Mucosa of gallbladder (tissue), 1 donor: Measurements from ENCODE around the gene PTAFR. TPM values are rescaled to one million over a fixed set of nuclear protein-coding genes. Genes with fewer than 3 reads are reported as not detected.
A peak's percentile ranks its signal among the peaks of the same experiment; 100 is the strongest.

Experiments used
- DNase-seq: peaks from one replicate; pipeline ENCODE4 v3.0.0-alpha.2; 2020; ENCODE audit warnings: low spot score
- total RNA-seq: library from RNA; stranded (reverse); gene quantifications from one replicate; pipeline ENCODE4 v1.2.1, GENCODE V29; 2021
- donor health status: DM: no; HTN: no; CAD: no.

The PTAFR gene
- total RNA-seq, result 9.8 TPM

- DNase-seq, result no peak
Observed at GRCh38 chr1:28176492-28177470, at the start of gene PTAFR. Gene PTAFR, minus strand, starts transcription at chr1:28176690. Its CDS starts 25,669 bp downstream, at chr1:28151021.

GRCh38 chr1:28213315-28213714 lies 36.8 kb upstream of the PTAFR start:
- no peak for DNase-seq

GRCh38 chr1:28209700-28210099 lies 33.2 kb upstream of the PTAFR start:
- DNase-seq, result no peak

- peak; percentile 69 for DNase-seq
Observed at GRCh38 chr1:28208818-28209441, 32.4 kb upstream of the PTAFR start.

- DNase-seq, result no peak
Observed at GRCh38 chr1:28205243-28205642, 28.8 kb upstream of the PTAFR start.

DNA sequence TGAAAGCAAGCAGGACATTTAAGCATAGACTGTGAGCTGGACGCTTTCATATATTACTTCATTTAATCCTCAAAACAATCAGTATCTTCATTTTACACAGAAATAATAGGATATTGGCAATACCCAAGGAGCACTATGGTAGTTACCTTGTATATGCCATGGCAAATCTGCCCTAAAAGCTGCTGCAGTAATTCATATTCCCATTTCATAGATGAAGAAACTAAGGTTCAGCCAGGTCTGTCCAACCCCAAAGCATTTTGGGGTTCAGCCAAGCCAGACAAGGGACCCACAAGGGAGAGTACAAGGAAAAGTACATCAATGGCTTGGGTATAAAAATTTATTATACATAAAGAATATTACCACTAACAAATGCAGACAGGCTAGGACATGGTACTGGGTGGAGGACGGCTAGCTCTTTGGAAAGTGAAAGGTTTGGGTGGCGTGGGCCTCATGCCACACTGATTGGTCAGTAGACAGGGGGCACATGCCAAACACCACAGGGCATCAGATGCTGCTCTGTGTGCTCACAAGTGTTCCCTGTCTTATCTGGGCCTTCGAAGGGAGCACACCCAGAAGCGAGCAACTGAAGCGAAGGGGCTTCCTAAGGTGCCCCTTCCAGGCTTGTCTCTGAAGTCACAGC lies 23.9 kb upstream of the PTAFR start:
- no peak for DNase-seq

- no peak for DNase-seq
Observed at GRCh38 chr1:28199328-28200233, 23.1 kb upstream of the PTAFR start.

GRCh38 chr1:28197682-28198415 lies 21.4 kb upstream of the PTAFR start:
- DNase-seq, result no peak

GRCh38 chr1:28196330-28196729 lies 19.8 kb upstream of the PTAFR start:
- no peak for DNase-seq

- DNase-seq, result no peak
Observed at GRCh38 chr1:28195780-28196179, 19.3 kb upstream of the PTAFR start.

GRCh38 chr1:28194326-28195035 lies 18.0 kb upstream of the PTAFR start:
- DNase-seq, result no peak

GRCh38 chr1:28193701-28194161 lies 17.2 kb upstream of the PTAFR start:
- no peak for DNase-seq

- no peak for DNase-seq
Observed at GRCh38 chr1:28190996-28191645, 14.6 kb upstream of the PTAFR start.

DNA sequence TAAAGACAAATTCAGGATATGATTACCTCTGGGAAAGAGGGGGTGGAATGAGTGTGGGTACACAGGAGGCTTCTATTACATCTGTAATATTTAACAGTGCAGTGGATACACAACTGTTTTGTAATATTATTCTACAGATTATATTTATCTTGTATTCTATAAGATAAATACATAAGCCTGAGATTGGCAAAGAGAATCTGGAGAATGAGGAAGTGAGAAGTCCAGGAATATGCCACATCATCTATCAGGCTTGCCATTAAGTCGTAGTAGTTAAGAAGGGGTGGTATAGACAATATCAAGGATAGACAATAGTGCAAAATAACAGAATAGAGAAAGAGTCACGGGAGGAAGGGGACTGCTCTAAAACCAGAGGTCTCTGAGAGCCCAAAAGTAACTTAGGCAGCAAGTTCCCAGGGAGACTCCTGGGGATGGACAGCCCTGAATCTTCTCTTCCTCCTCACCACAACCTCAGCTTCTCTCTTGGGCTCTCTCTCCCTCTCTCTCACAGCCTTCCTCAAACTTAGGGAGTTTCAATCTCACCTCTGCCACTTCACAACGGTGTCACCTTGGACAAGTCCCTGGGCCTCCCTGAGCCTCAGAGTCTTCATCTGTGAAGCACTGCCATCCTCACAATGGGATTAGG lies 14.0 kb upstream of the PTAFR start:
- no peak for DNase-seq

- no peak for DNase-seq
Observed at GRCh38 chr1:28185071-28185470, 8.6 kb upstream of the PTAFR start.

- DNase-seq, result no peak
Observed at GRCh38 chr1:28180306-28181305, 4.1 kb upstream of the PTAFR start.

- no peak for DNase-seq
Observed at GRCh38 chr1:28178690-28179485, 2.4 kb upstream of the PTAFR start.
